HG02759 (cell line): ENCODE data around the gene SENP6.
A peak's percentile ranks its signal among the peaks of the same experiment; 100 is the strongest.
"Not testable (repeated sequence)": the region's sequence is repeated elsewhere in the genome, so short reads cannot be mapped to it uniquely, and the experiment has no call there.

ENCODE experiments used
- ATAC-seq: cut with Tn5 transposase; IDR thresholded peaks from one replicate; pipeline ENCODE4 v1.9.1; 2021; ENCODE audit warnings: mild to moderate bottlenecking, moderate library complexity; ENCODE audit not compliant: unreplicated experiment

Gene SENP6

GRCh38 chr6:75656479-75656878 lies 54.8 kb downstream of the SENP6 start:
- ATAC-seq, result peak; percentile 40

- ATAC-seq, result no peak
Observed at GRCh38 chr6:75657327-75657726, 55.6 kb downstream of the SENP6 start.

GRCh38 chr6:75666592-75666991 lies 64.9 kb downstream of the SENP6 start:
- no peak for ATAC-seq

GRCh38 chr6:75673884-75674283 lies 72.2 kb downstream of the SENP6 start:
- ATAC-seq, result no peak

- ATAC-seq, result no peak
Observed at GRCh38 chr6:75676377-75676776, 74.7 kb downstream of the SENP6 start.

- not testable (repeated sequence) for ATAC-seq
Observed at GRCh38 chr6:75682548-75682947, 80.9 kb downstream of the SENP6 start.

GRCh38 chr6:75683005-75683404 lies 81.3 kb downstream of the SENP6 start:
- not testable (repeated sequence) for ATAC-seq

GRCh38 chr6:75687535-75687934 lies 85.9 kb downstream of the SENP6 start:
- ATAC-seq, result not testable (repeated sequence)

- ATAC-seq, result not testable (repeated sequence)
Observed at GRCh38 chr6:75687937-75688336, 86.3 kb downstream of the SENP6 start.

GRCh38 chr6:75689576-75689975 lies 87.9 kb downstream of the SENP6 start:
- ATAC-seq, result no peak

GRCh38 chr6:75691012-75691411 lies 89.3 kb downstream of the SENP6 start:
- no peak for ATAC-seq

GRCh38 chr6:75693534-75693933 lies 91.9 kb downstream of the SENP6 start:
- ATAC-seq, result no peak

- ATAC-seq, result no peak
Observed at GRCh38 chr6:75694406-75694805, 92.7 kb downstream of the SENP6 start.

GRCh38 chr6:75708334-75708733 lies 106.7 kb downstream of the SENP6 start:
- ATAC-seq, result not testable (repeated sequence)

GRCh38 chr6:75711173-75711572 lies 109.5 kb downstream of the SENP6 start:
- ATAC-seq, result no peak

- no peak for ATAC-seq
Observed at GRCh38 chr6:75719133-75719532, 117.5 kb downstream of the SENP6 start.

- ATAC-seq, result no peak
Observed at GRCh38 chr6:75723382-75723781, 121.7 kb downstream of the SENP6 start.

GRCh38 chr6:75727206-75727605 lies 125.5 kb downstream of the SENP6 start:
- no peak for ATAC-seq

- ATAC-seq, result not testable (repeated sequence)
Observed at GRCh38 chr6:75731029-75731428, 129.3 kb downstream of the SENP6 start.

GRCh38 chr6:75735491-75736186 lies 134.0 kb downstream of the SENP6 start:
- ATAC-seq, result peak; percentile 81

- ATAC-seq, result no peak
Observed at GRCh38 chr6:75743971-75744370, 142.3 kb downstream of the SENP6 start.

GRCh38 chr6:75745404-75745803 lies 143.7 kb downstream of the SENP6 start:
- no peak for ATAC-seq

GRCh38 chr6:75746221-75746620 lies 144.5 kb downstream of the SENP6 start:
- no peak for ATAC-seq
